Activated CD4-positive, alpha-beta T cell treated with anti-CD3 and anti-CD28 coated beads, Interleukin-2, amount 50 U/mL, for 24 hours (primary cell): ENCODE results near the gene TEPSIN.

Experiments
- DNase-seq, 2 donors: peaks; one replicate each; pipeline ENCODE4 v3.0.0-alpha.2; 2020; ENCODE audit warnings: low read depth in 1 of 2, low spot score in 1 of 2

Gene TEPSIN

GRCh38 chr17:81250286-81251093 is 11.6 kb upstream of the TEPSIN start:
- DNase-seq: no peak

- DNase-seq: no peak
Measured at GRCh38 chr17:81249223-81250040, 10.6 kb upstream of the TEPSIN start.

- no peak for DNase-seq
Measured at GRCh38 chr17:81248649-81249048, 9.8 kb upstream of the TEPSIN start.

GRCh38 chr17:81247339-81247990 is 8.6 kb upstream of the TEPSIN start:
- DNase-seq: no peak

- DNase-seq: no peak
Measured at GRCh38 chr17:81246679-81247338, 8.0 kb upstream of the TEPSIN start.

GRCh38 chr17:81246343-81246670 is 7.5 kb upstream of the TEPSIN start:
- no peak for DNase-seq

- no peak for DNase-seq
Measured at GRCh38 chr17:81245665-81246342, 6.9 kb upstream of the TEPSIN start.

GRCh38 chr17:81245024-81245664 is 6.3 kb upstream of the TEPSIN start:
- DNase-seq: no peak

- DNase-seq: no peak
Measured at GRCh38 chr17:81244358-81245023, 5.6 kb upstream of the TEPSIN start.

GRCh38 chr17:81243333-81243664 is 4.4 kb upstream of the TEPSIN start:
- DNase-seq: no peak

- DNase-seq: no peak
Measured at GRCh38 chr17:81242421-81243332, 3.8 kb upstream of the TEPSIN start.

GRCh38 chr17:81241648-81242420 is 3.0 kb upstream of the TEPSIN start:
- peak; percentile 38 to 48 for DNase-seq

GRCh38 chr17:81241203-81241602 is 2.3 kb upstream of the TEPSIN start:
- no peak for DNase-seq

- no peak for DNase-seq
Measured at GRCh38 chr17:81240761-81241160, 1.9 kb upstream of the TEPSIN start.

- peak; percentile 33 to 49 for DNase-seq
Measured at GRCh38 chr17:81239714-81240555, 1.1 kb upstream of the TEPSIN start.

- DNase-seq: no peak
Measured at GRCh38 chr17:81238490-81238814, 403 bp downstream of the TEPSIN start.
